IPS-NIHi11 (cell line): Measurements from ENCODE around the gene ZNF397.

Experiments
- DNase-seq: peaks from one replicate; pipeline ENCODE4 v3.0.0; 2012; ENCODE audit warnings: mixed read lengths, low spot score

The ZNF397 gene

GRCh38 chr18:35296060-35296459, 55.2 kb downstream of the ZNF397 start:
- no peak for DNase-seq

GRCh38 chr18:35303610-35304009, 62.8 kb downstream of the ZNF397 start:
- no peak for DNase-seq

- DNase-seq = no peak
These were observed 65.9 kb downstream of the ZNF397 start for GRCh38 chr18:35306588-35307250.
